Karpas-422 (cell line): ENCODE measurements around the gene SH3GL1. TPM values are rescaled to one million over a fixed set of nuclear protein-coding genes. Genes with fewer than 3 reads are reported as not detected.
A peak's percentile ranks its signal among the peaks of the same experiment; 100 is the strongest.

ENCODE experiments used
- DNase-seq: peaks from one replicate; pipeline ENCODE4 v3.0.0-alpha.2; 2015
- H2AFZ ChIP-seq: fragments of 200-600 bp; sonication (generic); 2 replicates; pipeline ENCODE4 v1.6.1; 2014; ENCODE audit warnings: antibody characterized with exemption, low read length, mixed read lengths
- H3K27ac ChIP-seq: fragments of 200-600 bp; sonication (generic); 2 replicates; pipeline ENCODE4 v1.5.1; 2014; ENCODE audit warnings: mild to moderate bottlenecking, low read length, moderate library complexity
- H3K27me3 ChIP-seq: fragments of 200-600 bp; sonication (generic); 2 replicates; pipeline ENCODE4 v1.6.1; 2014; ENCODE audit warnings: low read length, mixed read lengths
- H3K36me3 ChIP-seq: fragments of 200-600 bp; sonication (generic); 2 replicates; pipeline ENCODE4 v1.6.1; 2014; ENCODE audit warnings: low read length, mixed read lengths; ENCODE audit not compliant: insufficient read depth
- H3K4me1 ChIP-seq: fragments of 200-600 bp; sonication (generic); 2 replicates; pipeline ENCODE4 v1.6.1; 2014; ENCODE audit warnings: mild to moderate bottlenecking, low read length, mixed read lengths
- H3K4me2 ChIP-seq: fragments of 200-600 bp; sonication (generic); 2 replicates; pipeline ENCODE4 v1.6.1; 2014; ENCODE audit warnings: low read length, low read depth, mild to moderate bottlenecking; ENCODE audit not compliant: poor library complexity, severe bottlenecking
- H3K4me3 ChIP-seq: fragments of 200-600 bp; sonication (generic); 2 replicates; pipeline ENCODE4 v1.5.1; 2014; ENCODE audit warnings: mild to moderate bottlenecking, antibody characterized with exemption, low read length, mixed read lengths
- H3K79me2 ChIP-seq: fragments of 200-600 bp; sonication (generic); 2 replicates; pipeline ENCODE4 v1.6.1; 2014; ENCODE audit warnings: mild to moderate bottlenecking, low read length, mixed read lengths
- H3K9ac ChIP-seq: fragments of 200-600 bp; sonication (generic); 2 replicates; pipeline ENCODE4 v1.6.0; 2014; ENCODE audit warnings: low read length
- H3K9me2 ChIP-seq: fragments of 200-600 bp; sonication (generic), shearing (Covaris generic); replicated peaks from 2 replicates; pipeline ENCODE4 v1.6.0; 2014; ENCODE audit warnings: mild to moderate bottlenecking, low read length, moderate library complexity; ENCODE audit not compliant: insufficient read depth
- H3K9me3 ChIP-seq: fragments of 300-700, 200-600 bp; sonication (generic); 2 replicates; pipeline ENCODE4 v1.6.1; 2014; ENCODE audit warnings: low read length, mixed read lengths
- H4K20me1 ChIP-seq: fragments of 200-600 bp; sonication (generic); 2 replicates; pipeline ENCODE4 v1.6.1; 2014; ENCODE audit warnings: mild to moderate bottlenecking, antibody characterized with exemption, low read length, low read depth; ENCODE audit not compliant: insufficient read depth
- total RNA-seq: library from RNA; depleted of rRNA; stranded (reverse); fragments of >200 nt; shearing (Covaris generic); gene quantifications from 2 replicates; pipeline ENCODE4 v1.2.3, GENCODE V29; 2014; ENCODE audit warnings: low replicate concordance

SH3GL1 gene
- total RNA-seq, 1 experiment from 2014 or later: 13.4 TPM

- Histone ChIP-seq H4K20me1 (peaks cover 48% of the 10 kb centered on the region), H2AFZ (no peak overlapping the region), H3K27me3 (no peaks in the 10 kb centered on the region), H3K79me2 (peaks cover 41% of the 10 kb centered on the region), H3K9ac (no peak overlapping the region), H3K4me3 (no peak overlapping the region), H3K9me2 (no peaks in the 10 kb centered on the region), H3K36me3 (no peaks in the 10 kb centered on the region), H3K4me1 (no peaks in the 10 kb centered on the region), H3K27ac (no peak overlapping the region), H3K9me3 (no peaks in the 10 kb centered on the region), H3K4me2 (no peak overlapping the region)
- DNase-seq: no peak
Measured at GRCh38 chr19:4389511-4390016, 10.8 kb downstream of the SH3GL1 start.

GRCh38 chr19:4389064-4389375 lies 11.3 kb downstream of the SH3GL1 start:
- no peak overlapping the region for H3K9ac ChIP-seq
- no peak overlapping the region for H2AFZ ChIP-seq
- no peaks in the 10 kb centered on the region for H3K4me1 ChIP-seq
- H3K79me2 ChIP-seq: peaks cover 35% of the 10 kb centered on the region
- H3K27me3 ChIP-seq: no peaks in the 10 kb centered on the region
- H3K36me3 ChIP-seq: no peaks in the 10 kb centered on the region
- H3K9me2 ChIP-seq: no peaks in the 10 kb centered on the region
- no peaks in the 10 kb centered on the region for H3K9me3 ChIP-seq
- H3K27ac ChIP-seq: no peak overlapping the region
- peaks cover 45% of the 10 kb centered on the region for H4K20me1 ChIP-seq
- no peak for DNase-seq
- no peak overlapping the region for H3K4me3 ChIP-seq
- no peak overlapping the region for H3K4me2 ChIP-seq

DNA sequence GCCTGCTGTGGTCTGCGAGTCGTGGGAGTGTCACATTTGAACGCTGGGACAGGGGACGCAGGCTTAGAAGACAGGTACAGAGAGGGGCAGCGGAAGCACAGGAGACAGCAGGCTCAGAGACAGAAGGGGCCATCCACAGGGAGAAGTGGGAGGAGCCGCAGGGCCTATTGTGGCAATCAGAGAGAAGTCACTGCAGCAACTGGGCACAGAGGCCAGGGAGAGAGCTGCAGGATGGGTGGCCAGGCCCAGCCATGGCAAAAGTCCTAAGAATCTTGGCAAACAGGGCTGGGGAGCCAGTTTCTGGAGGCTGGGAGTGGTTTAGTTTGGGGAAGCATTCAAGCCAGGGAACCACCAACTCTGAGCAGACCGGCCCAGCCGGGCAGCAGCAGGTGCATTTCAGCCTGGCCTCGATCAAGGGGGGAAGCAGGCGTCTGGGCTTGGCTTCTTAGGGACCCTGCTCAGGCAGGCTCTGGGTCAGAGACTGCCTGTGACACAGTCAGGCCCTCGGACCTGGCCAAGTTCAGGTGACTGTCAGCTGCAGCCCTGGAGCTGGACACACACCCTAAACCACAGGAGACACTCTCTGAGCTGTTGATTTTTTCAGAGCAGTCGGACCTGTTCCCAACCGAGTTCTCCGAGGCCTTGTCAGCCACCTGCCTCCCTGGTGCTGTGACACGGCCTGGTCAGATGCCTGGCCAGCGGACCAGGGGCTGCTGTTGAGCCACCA lies 11.8 kb downstream of the SH3GL1 start:
- H3K27me3 ChIP-seq: no peaks in the 10 kb centered on the region
- no peaks in the 10 kb centered on the region for H3K9me2 ChIP-seq
- no peak overlapping the region for H2AFZ ChIP-seq
- H3K4me3 ChIP-seq: no peak overlapping the region
- no peak overlapping the region for H3K9ac ChIP-seq
- H3K4me2 ChIP-seq: no peak overlapping the region
- no peaks in the 10 kb centered on the region for H3K36me3 ChIP-seq
- H3K9me3 ChIP-seq: no peaks in the 10 kb centered on the region
- no peaks in the 10 kb centered on the region for H3K4me1 ChIP-seq
- DNase-seq: no peak
- peaks cover 32% of the 10 kb centered on the region for H3K79me2 ChIP-seq
- H4K20me1 ChIP-seq: peaks cover 48% of the 10 kb centered on the region
- H3K27ac ChIP-seq: no peak overlapping the region

- no peak overlapping the region for H3K4me3 ChIP-seq
- no peak for DNase-seq
- no peaks in the 10 kb centered on the region for H3K27me3 ChIP-seq
- no peak overlapping the region for H3K27ac ChIP-seq
- no peaks in the 10 kb centered on the region for H3K36me3 ChIP-seq
- peaks cover 5% of the 10 kb centered on the region; the same call in 1 of the 2 replicates for H3K4me1 ChIP-seq
- H3K9me2 ChIP-seq: no peaks in the 10 kb centered on the region
- no peak overlapping the region for H3K4me2 ChIP-seq
- H3K9me3 ChIP-seq: no peaks in the 10 kb centered on the region
- H3K79me2 ChIP-seq: peaks cover 12% of the 10 kb centered on the region
- no peak overlapping the region for H3K9ac ChIP-seq
- H4K20me1 ChIP-seq: peaks cover 43% of the 10 kb centered on the region
- H2AFZ ChIP-seq: no peak overlapping the region
Measured at GRCh38 chr19:4386041-4386782, 14.1 kb downstream of the SH3GL1 start.

DNA sequence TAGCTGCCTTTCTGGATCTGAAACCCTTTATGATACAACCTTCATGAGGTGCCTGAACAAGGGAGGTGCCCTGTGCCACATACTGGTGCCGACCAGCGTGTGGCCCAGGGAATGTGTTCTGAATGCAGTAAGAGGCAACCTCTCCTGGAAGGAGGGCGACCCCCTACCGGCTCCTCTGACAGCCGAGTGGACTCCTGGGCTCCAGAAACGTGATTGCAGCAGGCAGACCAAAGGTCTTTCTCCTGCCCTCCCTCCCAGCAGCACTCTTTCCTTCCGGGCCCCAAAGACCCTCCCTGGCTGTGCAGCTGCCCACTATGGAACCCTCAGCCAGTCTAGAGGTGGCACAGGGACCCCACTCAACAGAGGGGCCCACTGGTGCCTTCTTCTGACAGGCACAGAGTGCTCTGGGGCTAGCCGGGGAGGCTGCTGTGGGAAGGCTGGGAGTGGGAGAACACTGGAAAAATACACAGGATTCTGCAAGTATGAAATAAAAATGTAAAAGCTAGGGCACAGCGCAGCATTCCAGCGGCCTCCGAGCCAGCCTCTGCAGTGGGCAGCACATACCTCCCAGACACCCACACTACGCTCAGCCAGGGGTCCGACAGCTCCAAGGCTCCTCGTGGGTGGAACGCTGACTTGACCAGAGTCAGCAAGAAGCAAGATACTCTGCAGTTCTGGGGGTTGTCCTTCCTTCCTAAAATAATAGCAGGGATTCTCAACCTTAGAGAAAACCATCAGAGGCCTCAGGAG lies 14.9 kb downstream of the SH3GL1 start:
- no peaks in the 10 kb centered on the region for H3K27me3 ChIP-seq
- no peaks in the 10 kb centered on the region for H3K9me3 ChIP-seq
- H3K9me2 ChIP-seq: no peaks in the 10 kb centered on the region
- DNase-seq: no peak
- H3K4me2 ChIP-seq: no peak overlapping the region
- H3K4me3 ChIP-seq: no peak overlapping the region
- H3K79me2 ChIP-seq: peaks cover 5% of the 10 kb centered on the region
- H4K20me1 ChIP-seq: peaks cover 39% of the 10 kb centered on the region
- no peak overlapping the region for H2AFZ ChIP-seq
- H3K27ac ChIP-seq: no peak overlapping the region
- no peaks in the 10 kb centered on the region for H3K36me3 ChIP-seq
- H3K4me1 ChIP-seq: peaks cover 12% of the 10 kb centered on the region
- no peak overlapping the region for H3K9ac ChIP-seq

GRCh38 chr19:4380254-4380727 lies 20.1 kb downstream of the SH3GL1 start:
- Histone ChIP-seq H3K4me3 (peak overlapping the region; percentile 58), H3K9ac (peak overlapping the region; percentile 53), H3K27me3 (no peaks in the 10 kb centered on the region), H2AFZ (no peak overlapping the region), H3K9me3 (no peaks in the 10 kb centered on the region), H4K20me1 (peaks cover 53% of the 10 kb centered on the region), H3K4me2 (peak overlapping the region; percentile 70), H3K4me1 (peaks cover 54% of the 10 kb centered on the region), H3K36me3 (no peaks in the 10 kb centered on the region), H3K79me2 (peaks cover 6% of the 10 kb centered on the region; the same call in 1 of the 2 replicates), H3K27ac (no peak overlapping the region), H3K9me2 (no peaks in the 10 kb centered on the region)
- peak; percentile 66 for DNase-seq

GRCh38 chr19:4379383-4380253 lies 20.7 kb downstream of the SH3GL1 start:
- H3K4me2 ChIP-seq: peak overlapping the region; percentile 70
- H3K9ac ChIP-seq: peak overlapping the region; percentile 53
- no peaks in the 10 kb centered on the region for H3K27me3 ChIP-seq
- H3K4me3 ChIP-seq: peak overlapping the region; percentile 58
- peak; percentile 73 for DNase-seq
- H2AFZ ChIP-seq: no peak overlapping the region
- peaks cover 61% of the 10 kb centered on the region for H3K4me1 ChIP-seq
- H3K9me3 ChIP-seq: no peaks in the 10 kb centered on the region
- peaks cover 59% of the 10 kb centered on the region for H4K20me1 ChIP-seq
- no peaks in the 10 kb centered on the region for H3K9me2 ChIP-seq
- H3K79me2 ChIP-seq: peaks cover 12% of the 10 kb centered on the region
- no peak overlapping the region for H3K27ac ChIP-seq
- H3K36me3 ChIP-seq: no peaks in the 10 kb centered on the region
